Measurements from ENCODE around the gene DNMT3B.
"Not testable (repeated sequence)": the region's sequence is repeated elsewhere in the genome, so short reads cannot be mapped to it uniquely, and the experiment has no call there.

DNMT3B gene
- total RNA-seq, result 0.97 to 6.7 reads per million in 2 donors

DNA sequence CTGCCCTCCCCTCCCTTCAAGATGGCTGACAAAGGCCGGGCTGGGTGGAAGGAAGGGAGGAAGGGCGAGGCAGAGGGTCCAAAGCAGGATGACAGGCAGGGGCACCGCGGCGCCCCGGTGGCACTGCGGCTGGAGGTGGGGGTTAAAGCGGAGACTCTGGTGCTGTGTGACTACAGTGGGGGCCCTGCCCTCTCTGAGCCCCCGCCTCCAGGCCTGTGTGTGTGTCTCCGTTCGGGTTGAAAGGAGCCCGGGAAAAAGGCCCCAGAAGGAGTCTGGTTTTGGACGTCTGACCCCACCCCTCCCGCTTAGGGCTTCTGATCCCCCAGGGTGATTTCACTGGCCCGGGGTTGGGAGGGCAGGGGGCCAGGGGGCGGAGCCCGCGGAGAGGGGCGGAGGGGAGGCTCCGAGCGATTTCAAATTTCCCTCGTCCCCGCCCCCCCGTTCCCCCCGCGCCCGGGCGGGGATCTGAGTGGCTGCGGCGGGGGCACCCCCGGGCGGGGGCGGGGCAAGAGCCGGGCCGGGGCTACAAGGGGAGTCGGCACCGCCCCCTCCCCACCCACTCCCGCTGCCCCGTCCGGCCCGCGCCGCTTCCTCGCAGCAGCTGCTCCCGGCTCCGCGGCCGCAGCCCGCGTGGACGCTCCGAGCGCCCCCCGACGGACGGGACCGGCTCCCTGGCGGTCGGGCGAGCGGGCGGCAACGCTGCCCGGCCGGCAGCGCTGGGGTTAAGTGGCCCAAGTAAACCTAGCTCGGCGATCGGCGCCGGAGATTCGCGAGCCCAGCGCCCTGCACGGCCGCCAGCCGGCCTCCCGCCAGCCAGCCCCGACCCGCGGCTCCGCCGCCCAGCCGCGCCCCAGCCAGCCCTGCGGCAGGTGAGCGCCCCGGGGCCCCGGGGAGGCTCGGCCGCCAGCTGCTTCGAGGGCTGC is at the start of gene DNMT3B:
Gene DNMT3B (plus strand): TSS at position 555 of the 923 bp plus-strand sequence. CDS start 17,939 bp downstream, outside the sequence.
- peak; percentile 58 for DNase-seq

DNA sequence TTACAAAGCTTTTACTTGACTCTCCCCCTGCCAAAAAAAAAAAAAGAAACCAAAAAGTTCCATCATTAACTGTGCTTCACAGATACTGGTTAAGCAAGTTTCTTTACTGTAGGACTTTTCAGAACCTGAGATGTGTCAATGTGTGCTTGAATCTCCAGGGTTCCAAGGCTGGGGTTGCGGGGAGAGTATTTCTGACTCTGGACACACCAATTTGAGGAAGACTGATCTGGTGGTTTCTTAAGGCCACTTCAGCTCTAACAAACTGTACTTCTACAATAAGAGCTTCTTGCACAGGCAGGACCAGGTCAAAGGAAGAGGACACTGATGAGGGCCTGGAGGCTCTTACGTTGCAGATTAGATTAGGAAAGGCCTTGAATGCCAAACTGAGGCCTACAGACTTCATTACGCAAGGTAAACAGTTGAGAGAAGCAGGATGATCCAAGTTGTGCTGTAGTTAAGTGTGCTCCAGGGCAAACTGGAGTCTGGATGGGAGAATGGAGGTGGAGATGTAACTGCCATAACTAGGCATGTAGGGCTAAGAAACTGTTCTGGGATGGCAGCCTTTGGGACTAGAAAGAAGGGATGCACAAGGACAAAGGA is 43.3 kb upstream of the DNMT3B start:
- DNase-seq, result no peak

DNA sequence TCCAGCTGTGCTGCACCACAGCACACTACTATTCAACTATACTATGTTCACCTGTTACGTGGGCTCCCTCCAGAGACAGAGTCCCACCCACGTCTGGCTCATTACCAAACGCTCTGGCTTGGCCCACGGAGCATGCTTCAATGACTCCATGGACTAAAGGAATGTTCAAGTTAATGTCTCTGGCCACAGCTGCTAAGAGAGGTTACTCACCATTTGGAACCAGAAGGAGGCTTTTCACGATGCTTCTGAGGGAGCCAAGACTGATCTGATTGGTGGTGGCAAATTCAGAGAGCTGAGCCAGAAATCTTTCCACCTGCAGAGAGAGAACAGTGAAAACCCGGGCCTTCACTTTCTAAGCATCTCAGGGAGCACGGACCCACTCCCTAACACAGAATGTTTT is 34.5 kb upstream of the DNMT3B start:
- no peak for DNase-seq

DNA sequence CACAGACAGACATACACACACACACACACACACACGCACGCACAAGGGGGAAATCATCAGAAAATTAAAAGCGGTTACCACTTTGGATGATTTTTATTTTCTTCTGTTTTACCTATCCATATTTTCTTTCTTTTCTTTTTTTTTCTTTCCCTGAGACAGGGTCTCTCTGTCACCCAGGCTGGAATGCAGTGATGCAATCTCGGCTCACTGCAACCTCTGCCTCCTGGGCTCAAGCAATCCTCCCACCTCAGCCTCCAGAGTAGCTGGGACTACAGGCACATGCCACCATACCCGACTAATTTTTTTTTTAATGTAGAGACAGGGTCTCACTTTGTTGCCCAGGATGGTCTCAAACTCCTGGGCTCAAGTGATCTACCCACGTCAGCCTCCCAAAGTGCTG is 33.8 kb upstream of the DNMT3B start:
- DNase-seq, result not testable (repeated sequence)

DNA sequence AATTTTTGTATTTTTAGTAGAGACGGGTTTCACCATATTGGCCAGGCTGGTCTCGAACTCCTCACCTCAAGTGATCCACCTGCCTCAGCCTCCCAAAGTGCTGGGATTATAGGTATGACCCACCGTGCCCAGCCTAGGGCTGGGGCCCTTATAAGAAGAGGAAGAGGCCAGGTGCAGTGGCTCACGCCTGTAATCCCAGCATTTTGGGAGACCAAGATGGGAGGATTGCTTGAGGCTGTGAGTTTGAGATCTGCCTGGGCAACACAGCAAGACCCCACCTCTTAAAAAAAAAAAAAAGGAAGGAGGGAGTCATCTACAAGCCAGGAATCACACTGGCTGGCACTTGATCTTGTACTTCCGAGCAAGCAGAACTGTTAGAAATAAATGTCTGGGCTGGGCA is 32.9 kb upstream of the DNMT3B start:
- not testable (repeated sequence) for DNase-seq

DNA sequence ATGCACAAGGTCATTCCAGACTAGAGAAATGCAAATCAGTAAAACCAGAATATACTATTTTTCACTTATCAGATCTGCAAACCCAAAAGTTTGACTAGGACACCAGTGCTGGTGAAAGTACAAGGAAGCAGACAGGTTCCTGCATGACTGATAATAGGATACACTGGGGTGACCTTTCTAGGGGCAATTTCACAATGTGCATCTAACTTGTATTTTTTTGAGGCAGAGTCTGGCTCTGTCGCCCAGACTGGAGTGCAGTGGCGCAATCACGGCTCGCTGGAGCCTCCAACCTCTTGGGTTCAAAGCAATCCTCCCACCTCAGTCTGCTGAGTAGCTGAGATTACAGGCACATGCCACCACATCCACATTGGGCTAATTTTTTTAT is 30.3 kb upstream of the DNMT3B start:
- no peak for DNase-seq

DNA sequence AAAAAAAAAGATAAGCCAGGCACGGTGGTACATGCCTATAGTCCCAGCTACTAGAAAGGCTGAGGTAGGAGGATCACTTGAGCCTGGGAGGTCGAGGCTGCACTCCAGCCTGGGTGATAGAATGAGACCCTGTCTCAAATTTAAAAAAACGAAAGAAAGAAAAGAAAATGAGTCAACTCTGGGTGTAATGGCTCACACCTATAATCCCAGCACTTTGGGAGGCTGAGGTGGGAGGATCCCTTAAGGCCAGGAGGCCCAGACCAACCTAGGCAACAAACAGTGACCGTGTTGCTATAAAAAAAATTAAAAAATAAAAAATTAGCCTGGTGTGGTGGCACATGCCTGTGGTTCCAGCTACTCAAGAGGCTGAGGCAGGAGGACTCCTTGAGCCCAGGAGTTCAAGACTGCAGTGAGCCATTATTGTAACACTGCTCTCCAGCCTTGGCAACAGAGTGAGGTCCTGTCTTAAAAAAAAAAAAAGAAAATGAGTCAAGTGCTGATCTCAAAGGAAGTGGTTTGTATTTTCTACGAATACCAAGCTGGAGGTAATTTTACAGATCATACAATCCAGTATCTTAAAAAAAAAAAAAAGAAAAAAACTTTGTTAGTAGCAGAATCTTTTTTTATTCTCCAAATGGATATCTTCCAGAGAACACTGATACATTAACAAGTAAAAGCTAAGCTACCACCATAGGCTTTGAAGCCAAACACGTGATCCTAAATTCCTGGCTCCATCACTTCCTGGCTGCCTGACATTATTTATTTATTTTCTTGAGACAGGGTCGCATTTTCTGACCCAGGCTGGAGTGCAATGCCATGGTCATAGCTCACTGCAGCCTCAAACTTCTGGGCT is 24.6 kb upstream of the DNMT3B start:
- DNase-seq, result no peak

DNA sequence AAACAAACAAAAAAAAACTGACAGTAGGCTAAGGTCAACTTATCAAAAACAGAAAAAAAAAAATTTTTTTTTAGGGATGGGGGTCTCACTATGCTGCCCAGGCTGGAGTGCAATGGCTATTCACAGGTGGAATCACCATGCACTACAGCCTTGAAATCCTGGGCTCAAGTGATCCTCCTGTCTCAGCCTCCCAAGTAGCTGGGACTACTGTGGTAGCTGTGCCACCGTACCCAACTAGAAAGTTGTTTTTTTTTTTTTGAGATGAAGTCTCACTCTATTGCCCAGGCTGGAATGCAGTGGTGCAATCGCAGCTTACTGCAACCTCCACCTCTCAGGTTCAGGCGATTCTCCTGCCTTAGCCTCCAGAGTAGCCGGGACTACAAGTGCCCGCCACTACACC is 21.0 kb upstream of the DNMT3B start:
- DNase-seq, result no peak

DNA sequence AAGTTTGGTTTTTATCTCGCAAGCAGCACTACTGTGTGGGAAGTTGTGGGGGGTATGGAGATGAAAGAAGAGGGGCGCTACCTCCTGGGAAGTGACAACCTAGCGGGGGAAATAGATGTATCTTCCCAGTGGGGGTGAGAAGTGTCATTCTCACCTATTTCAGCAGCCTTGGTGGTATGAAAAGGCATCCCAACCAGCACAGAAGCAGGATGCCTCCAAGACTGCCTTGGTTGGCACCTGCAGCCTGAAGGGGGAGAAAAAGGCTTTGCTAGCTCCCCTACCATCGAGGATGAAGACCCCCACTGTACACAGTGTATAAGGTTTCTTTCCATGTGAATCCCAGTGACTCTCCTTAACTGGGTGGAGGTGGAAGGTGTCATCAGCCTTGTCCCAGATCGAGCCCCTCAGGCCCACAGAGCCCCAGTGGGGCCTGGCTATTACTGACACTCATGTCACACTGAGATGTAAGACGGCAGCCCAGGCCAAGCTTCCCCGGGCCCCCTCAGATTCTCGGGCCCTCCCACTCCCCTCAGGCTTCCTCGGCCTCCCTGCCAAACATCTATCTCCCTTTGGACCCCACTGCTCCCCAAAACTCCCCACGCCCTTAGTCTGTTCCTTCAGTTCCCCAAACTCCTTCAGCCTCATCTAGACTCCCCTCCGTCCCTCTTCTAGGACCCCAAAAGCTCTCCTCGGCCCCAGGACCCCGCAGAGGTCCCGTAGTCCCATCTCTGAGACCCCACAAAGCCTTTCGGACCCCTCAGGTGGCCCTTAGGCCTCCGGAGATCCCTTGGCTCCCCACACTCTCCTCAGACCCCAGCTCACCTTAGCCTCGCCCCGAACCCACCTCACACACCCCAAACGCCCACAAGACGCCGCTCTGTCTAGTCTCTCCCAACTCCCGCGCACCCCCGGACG is 19.6 kb upstream of the DNMT3B start:
- no peak for DNase-seq

DNA sequence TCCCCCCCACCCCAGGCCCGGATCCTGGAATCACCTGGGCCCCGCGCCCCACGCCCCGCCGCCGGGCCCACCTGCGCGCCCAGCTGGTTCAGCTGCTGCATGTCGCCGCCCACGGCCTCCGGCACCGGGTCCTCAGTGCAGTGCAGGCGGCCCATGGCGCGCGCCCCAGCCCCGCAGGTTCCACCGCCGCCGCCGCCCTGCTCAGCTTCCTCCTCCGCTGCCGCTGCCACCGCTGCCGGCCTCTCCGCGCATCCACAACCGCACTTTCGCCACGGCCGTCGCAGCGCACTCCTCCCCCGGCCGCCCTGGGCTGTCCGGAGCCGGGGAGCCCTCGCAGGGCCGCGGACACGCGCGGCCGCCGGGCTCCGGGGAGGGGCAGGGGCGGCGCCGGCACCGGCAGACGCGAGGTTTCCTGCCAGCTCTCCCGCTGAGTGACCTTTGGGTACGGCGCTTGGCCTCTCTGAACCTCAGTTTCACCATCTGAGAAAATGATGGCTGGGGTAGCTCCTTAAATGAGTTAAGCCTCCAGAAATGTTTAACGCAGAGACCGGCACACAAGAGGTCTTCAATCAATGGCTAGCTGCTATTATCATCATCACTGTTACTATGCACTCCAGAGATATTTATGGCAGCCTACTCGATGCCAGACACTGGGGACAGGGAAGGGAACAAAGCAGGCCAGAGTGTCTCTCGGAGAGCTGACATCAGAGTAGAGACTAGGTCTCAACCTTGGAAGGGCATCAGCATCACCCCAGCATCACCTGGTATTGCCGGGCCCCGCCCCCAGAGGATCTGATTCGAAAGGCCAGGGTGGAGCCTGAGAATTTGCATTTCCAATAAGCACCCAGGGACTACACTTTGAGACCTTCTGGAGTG is 18.7 kb upstream of the DNMT3B start, which contains the start of gene COMMD7:
Gene COMMD7 (minus strand): TSS at position 231 of the 876 bp plus-strand sequence. CDS start 76 bp downstream, at position 155.
- peak; percentile 47 for DNase-seq

DNA sequence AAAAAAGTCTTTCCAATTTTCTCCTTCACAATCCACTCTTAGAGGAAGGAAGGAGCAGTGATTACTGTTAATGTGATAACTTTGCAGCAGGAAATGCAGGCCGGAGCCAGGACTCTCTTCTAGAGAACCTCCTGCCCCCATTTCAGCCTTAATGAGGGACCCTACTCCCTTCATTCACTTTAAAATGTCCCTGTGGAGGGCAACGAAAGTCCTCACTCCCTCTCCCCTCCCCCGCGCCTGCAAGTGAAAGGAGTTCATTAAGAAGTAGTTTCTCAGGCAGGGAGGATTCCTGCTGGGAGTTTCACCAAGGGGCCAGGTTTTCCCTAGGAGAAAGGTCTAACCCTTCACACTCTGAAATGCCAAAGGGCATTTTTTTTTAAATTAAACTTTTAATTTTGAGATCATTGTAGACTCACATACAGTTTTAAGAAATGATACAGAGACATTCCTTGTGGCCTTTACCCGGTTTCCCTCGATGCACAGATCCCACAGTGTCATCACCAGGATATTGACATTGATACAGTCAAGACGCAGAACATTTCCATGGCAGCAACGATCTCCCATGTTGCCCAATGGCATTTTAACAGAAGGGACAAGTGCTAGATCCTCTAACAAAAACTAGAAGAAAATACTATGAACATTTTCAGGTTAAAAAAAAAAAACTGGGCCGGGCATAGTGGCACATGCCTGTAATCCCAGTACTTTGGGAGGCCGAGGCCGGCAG is 12.1 kb upstream of the DNMT3B start:
- DNase-seq, result no peak

DNA sequence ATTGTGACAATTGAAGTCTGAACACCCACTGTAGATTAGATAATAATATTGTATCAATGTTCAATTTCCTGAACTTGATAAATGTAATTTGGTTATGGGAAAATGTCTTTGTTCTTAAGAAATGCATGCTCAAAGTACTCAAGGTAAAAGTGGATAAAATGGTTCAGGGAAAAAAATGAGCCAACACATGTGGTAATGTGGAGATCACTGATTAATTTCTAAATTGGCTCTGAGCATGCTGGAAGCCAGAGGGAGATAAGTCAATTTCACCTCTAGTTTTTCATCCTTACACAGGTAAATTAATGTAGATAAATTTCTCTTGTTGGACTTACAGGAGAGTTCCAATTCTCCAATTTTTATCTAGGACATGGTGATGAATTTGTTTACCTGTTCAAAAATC is 10.9 kb upstream of the DNMT3B start:
- DNase-seq, result no peak

DNA sequence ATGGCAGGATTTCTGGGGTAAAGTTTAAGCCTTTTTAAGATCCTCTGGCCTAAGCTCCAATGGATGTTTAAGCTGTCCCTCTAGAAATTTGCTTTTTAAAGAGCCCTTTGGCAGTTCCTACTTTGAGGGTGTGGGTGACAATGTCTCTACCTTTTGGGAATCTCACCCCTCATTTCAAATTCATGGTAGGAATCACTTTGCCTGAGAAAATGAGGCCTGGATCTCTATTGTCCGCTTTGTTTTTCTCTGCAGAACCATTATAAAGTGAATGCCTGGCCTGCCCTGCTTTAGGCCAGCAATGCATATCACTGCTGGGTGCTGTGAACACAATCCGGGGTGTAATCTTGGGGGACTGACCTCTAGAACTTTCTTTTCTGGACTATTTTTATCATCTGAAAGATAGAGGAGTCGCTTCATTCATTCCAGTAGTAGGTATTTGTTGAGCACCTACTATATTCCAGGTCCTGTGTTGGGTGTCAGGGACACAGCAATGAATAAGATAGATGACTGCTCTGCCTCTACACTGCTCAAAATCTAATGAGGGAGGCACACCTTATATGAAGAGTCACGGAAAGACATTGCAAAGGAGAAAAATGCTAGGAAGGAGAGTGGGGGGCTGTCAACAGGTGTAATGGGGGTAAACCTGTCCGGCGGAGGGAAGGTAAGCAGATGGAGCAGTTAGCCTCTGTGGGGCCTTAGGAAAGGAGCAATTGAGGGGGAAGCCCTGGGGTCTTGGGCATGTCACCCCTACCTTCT is 10.3 kb upstream of the DNMT3B start:
- DNase-seq, result no peak

DNA sequence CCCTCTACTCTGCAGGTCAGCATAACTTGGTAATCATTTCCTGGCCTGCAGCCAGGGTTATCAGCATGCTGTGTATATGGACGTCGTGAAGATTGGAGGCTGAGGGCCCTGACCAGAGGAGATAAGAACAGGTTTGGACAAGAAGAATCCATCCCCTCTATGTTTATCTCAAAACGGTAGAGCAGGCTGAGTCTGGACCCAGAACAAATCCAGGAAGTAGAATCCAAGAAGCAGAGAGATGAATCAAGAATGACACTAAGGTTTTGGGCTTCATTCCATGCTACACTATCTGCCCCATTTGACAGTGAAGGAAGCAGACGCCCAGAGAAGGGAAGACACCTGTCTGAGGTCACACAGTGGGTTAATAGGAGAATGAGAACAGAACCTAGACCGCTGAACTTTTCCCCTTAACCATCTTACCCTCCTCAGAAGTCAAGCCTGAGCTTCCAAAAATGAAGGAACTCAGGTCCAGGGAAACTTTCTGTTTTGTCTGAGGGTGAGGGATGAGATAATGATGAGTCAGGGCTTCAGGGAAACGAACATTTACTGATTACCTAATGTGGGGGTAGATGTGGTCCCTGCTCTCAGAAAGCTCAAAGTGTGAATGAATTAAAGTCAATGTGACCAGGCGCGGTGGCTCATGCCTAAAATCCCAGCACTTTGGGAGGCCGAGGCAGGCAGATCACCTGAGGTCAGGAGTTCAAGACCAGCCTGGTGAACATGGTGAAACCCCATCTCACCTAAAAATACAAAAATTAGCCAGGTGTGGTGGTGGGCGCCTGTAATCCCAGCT is 9.5 kb upstream of the DNMT3B start:
- DNase-seq, result no peak

DNA sequence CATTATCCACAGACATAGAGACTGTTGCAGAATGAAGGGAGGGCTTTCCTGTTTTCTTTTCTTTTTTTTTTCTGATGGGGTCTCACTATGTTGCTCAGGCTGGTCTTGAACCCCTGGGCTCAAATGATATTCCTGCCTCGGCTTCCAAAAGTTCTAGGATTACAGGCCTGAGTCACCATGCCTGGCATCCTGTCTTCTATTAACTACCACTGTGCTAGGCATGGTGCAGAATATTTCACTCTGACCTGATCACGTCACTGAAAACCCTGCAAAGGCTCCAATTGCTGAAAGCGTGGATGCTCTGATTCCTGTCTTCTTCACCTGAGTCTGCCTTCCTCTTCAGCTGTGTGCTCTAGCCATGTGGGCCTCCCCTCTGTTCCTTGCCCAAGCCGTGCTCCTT is 8.5 kb upstream of the DNMT3B start:
- DNase-seq, result no peak

DNA sequence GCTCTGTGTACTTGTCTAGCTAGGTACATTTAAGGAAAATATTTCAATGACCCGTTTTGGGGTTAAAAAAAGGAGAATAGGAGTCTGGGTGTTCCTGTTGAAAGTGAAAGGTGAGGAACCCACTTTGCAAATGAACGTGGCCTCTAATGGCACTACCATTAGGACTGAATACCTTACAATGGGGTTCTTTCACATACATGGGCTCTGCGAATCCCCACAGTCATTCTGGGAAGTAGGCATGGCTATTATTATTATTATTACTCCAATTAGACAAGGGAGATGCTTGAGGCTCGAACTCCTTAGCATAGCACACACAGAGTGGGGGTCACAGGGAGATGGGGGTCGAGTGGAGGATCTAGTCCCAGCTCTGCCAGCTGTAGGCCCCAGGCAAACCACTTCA is 6.0 kb upstream of the DNMT3B start:
- DNase-seq, result no peak

DNA sequence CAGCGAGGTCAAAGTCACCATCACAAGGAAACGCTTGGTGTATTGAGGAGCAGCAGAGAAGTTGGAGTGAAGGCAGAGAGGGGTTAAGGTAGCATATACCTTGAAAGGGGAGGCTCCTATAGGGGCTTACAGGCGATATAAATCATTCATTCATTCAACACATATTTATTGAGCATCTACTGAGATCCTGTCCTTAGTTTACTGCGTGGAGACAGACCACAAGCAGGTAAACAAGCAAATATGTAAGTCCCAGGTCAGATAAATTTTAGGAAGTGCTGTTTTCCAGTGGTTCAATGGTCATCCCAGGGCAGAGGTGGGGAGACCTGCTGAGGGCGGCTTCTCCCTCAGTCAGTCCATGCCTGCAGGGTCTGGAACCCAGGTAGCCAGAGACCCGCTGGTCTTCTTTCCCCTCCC is 761 bp upstream of the DNMT3B start:
- DNase-seq, result no peak

DNA sequence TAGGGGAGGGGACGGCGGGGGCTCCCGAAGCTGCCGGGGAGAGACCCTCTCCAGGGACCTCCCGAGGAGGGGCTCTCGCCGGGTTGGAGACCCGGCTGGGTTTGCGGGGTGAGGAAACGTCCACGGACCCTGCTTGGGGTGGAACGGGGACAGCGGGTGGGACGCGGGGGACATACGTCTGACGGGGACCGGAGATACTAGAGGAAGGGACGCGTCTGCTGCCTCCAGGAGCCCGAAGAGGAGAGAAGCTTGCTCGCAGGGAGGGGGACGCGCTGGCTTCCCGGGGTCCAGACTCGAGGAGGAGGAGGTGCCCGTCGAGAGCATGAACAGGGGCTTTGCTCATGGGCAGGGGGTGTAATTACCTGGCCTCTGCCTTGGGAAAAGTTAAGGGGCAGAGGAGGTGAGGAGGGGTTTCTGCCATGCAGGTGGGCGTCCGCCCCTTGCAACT is 593 bp downstream of the DNMT3B start:
- DNase-seq, result no peak

Measured in activated gamma-delta T cell (primary cell).